A549 treated with ZK216348 at 1 μM for 4 hours (cell line): ENCODE results near the gene SLC35A1. TPM values are rescaled to one million over a fixed set of nuclear protein-coding genes. Genes with fewer than 3 reads are reported as not detected.

ENCODE experiments used
- total RNA-seq: library from RNA; stranded (reverse); fragments of 200-300 nt; extraction: Qiagen RNA extraction; gene quantifications from 5 replicates; pipeline ENCODE4 v1.2.3, GENCODE V29; 2022; ENCODE audit warnings: low read depth

Gene SLC35A1, protein sequence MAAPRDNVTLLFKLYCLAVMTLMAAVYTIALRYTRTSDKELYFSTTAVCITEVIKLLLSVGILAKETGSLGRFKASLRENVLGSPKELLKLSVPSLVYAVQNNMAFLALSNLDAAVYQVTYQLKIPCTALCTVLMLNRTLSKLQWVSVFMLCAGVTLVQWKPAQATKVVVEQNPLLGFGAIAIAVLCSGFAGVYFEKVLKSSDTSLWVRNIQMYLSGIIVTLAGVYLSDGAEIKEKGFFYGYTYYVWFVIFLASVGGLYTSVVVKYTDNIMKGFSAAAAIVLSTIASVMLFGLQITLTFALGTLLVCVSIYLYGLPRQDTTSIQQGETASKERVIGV
- total RNA-seq: 7.3 to 10.5 TPM (median 10.2 TPM) in 5 replicates

DNA sequence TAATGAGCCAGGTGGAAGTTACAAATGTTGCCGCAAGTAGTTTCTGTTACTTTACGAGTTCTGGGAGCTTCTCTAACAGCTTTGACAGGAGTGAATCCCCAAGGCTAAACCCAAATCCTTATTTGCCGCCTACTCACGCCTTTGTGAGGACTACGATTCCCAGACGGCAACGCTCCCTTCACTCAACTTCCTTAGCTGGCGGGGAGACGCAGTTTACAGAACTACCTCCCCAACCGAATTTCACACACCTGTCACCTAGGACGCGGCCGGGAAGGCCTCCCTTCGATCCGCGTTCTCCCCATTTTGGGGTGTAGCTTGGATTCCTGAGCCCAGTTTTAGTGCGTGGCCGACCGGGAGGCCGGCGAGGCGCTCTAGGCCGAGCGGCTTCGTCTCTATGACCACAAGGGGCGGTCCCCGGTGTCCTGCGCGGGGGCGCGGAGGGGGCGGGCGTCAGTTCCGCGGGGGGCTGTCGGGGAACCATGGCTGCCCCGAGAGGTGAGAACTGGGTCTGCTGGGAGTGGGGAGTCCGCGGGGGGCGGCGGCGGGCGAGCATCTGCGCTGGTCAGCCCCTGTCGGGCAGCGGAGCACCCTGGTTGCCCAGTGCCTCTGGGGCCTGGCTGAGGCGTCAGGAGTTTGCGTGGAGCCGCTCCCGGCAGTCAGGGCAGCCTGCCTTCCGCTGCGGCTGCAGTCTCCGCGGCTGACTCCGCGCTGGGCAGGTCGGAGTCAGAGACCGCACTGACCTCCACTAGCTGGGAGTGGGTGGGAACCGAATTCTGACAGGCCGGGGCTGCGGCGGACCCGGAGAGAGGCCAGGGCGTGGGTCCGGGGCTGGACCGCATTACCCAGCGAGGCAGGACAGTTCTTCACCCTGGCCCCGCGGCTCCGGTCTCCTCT, at the start of gene SLC35A1:
TSS of gene SLC35A1 (plus strand) at position 450 of the 894 bp plus-strand sequence. CDS start at position 480, 30 bp downstream.

Other genes starting within 250 kb of the SLC35A1 start
- gene SMIM8, start 150.4 kb upstream of the SLC35A1 start, total RNA-seq: 2.6 to 4.8 TPM (median 3.7 TPM) in 5 replicates
- gene GJB7, start 143.7 kb upstream of the SLC35A1 start, total RNA-seq: not detected in 5 replicates
- gene C6orf163, start 128.2 kb upstream of the SLC35A1 start, total RNA-seq: 0.12 to 0.44 TPM (median 0.15 TPM) in 3 of 5 replicates, not detected in the others
- gene CFAP206, start 65.0 kb upstream of the SLC35A1 start, total RNA-seq: 0.50 to 0.62 TPM (median 0.54 TPM) in 5 replicates
- gene RARS2, start 117.0 kb downstream of the SLC35A1 start, total RNA-seq: 18.2 to 25.7 TPM (median 20.2 TPM) in 5 replicates
- gene ORC3, start 117.2 kb downstream of the SLC35A1 start, total RNA-seq: 13.9 to 22.5 TPM (median 16.1 TPM) in 5 replicates
- gene AKIRIN2, start 229.3 kb downstream of the SLC35A1 start, total RNA-seq: 27.7 to 40.6 TPM (median 36.8 TPM) in 5 replicates